ENCODE data around the gene TAPBPL.
A peak's percentile ranks its signal among the peaks of the same experiment; 100 is the strongest.

The TAPBPL gene

DNA sequence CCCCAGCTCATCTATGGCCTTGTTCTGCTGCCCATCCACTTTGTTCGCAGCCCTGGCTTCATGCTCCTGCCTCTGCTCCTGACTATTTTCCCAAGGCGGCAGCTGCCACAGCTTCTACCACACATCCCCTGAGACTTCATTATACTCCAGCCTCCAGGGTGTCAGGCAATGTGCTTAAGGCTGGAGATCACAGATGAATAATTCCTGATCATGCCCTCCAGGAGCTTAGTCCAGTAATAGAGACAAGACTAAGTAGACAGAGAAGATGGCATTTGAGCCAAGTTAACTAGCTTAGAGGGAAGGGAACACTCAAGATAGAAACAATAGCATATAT lies 7.1 kb downstream of the TAPBPL start:
- TF ChIP-seq, protein P1, sequence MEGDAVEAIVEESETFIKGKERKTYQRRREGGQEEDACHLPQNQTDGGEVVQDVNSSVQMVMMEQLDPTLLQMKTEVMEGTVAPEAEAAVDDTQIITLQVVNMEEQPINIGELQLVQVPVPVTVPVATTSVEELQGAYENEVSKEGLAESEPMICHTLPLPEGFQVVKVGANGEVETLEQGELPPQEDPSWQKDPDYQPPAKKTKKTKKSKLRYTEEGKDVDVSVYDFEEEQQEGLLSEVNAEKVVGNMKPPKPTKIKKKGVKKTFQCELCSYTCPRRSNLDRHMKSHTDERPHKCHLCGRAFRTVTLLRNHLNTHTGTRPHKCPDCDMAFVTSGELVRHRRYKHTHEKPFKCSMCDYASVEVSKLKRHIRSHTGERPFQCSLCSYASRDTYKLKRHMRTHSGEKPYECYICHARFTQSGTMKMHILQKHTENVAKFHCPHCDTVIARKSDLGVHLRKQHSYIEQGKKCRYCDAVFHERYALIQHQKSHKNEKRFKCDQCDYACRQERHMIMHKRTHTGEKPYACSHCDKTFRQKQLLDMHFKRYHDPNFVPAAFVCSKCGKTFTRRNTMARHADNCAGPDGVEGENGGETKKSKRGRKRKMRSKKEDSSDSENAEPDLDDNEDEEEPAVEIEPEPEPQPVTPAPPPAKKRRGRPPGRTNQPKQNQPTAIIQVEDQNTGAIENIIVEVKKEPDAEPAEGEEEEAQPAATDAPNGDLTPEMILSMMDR (IDR thresholded peaks at IDR 0.05; ENCODE audit: low read depth, low read length, missing control alignments): no peak
- H3K4me3 ChIP-seq (ENCODE audit: low read depth, low read length): no peak overlapping the region
- DNase-seq (ENCODE audit: low read depth): no peak

DNA sequence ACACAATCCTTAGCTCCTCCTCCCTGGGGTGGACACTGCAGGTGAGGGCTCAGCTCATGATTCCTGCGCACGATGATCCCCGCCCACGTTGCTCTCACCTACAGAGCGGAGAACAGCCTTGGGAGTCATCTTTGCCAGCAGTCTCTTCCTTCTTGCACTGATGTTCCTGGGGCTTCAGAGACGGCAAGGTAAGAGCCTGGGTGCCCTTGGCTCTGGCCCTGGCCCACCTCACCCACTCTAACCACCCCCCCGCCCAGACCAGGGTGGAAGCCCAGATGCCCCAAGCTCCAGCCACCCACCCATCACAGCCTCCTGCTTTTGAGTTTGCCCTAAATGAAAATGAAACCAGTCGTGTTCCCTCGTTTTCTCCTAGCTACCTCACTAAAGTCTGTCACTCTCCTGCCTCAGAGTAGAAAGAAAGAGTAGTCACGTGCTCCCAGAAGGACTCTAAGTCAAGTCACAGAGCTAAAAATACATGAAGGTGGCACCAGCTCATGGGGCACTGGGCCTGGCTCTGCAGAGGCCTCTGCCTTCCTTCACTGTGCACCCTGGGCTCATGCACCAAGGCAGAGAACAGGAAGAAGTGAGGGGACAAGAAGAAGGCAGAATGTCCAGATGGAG lies 9.0 kb downstream of the TAPBPL start:
- no peak overlapping the region; the same call in 1 of the 2 replicates for H3K4me3 ChIP-seq (ENCODE audit: low read depth, low read length)
- TF ChIP-seq, protein P1 (IDR thresholded peaks at IDR 0.05; ENCODE audit: low read depth, low read length, missing control alignments): no peak
- DNase-seq (ENCODE audit: low read depth): no peak

DNA sequence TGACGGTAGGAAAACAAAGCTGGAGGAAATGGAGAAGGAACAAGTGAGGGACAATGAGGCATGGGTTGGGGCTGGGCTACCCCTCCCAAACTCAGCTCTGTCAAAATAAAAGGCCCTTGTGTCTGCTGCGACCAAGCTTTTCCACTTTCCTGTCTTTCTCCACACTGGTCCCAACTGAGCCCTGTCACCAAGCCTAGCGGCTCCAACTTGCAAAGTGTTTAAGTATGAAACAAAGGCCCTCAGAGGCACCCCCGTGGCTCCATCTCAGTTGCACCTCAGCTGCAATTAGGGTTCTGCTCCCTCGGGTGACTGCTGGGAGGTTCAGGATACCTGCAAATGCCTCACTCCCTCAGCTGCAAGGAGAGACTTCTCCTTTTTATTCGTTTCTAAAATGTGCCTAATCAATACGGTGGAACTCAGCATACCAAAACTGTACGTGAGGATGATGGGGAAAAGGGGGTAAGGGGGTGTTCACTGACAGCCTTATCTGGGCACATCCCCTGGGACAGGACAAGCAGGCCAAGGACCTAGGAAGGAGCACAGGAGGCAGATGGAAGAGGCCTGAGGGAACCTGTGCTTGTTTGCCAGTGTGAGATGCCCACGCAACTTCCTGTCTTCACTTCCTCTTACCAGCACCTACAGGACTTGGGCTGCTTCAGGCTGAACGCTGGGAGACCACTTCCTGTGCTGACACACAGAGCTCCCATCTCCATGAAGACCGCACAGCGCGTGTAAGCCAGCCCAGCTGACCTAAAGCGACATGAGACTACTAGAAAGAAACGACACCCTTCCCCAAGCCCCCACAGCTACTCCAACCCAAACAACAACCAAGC lies 9.8 kb downstream of the TAPBPL start:
- TF ChIP-seq, protein P1 (IDR thresholded peaks at IDR 0.05; ENCODE audit: low read depth, low read length, missing control alignments): no peak
- DNase-seq (ENCODE audit: low read depth): peak; percentile 94
- no peak overlapping the region; the same call in 1 of the 2 replicates for H3K4me3 ChIP-seq (ENCODE audit: low read depth, low read length)

DNA sequence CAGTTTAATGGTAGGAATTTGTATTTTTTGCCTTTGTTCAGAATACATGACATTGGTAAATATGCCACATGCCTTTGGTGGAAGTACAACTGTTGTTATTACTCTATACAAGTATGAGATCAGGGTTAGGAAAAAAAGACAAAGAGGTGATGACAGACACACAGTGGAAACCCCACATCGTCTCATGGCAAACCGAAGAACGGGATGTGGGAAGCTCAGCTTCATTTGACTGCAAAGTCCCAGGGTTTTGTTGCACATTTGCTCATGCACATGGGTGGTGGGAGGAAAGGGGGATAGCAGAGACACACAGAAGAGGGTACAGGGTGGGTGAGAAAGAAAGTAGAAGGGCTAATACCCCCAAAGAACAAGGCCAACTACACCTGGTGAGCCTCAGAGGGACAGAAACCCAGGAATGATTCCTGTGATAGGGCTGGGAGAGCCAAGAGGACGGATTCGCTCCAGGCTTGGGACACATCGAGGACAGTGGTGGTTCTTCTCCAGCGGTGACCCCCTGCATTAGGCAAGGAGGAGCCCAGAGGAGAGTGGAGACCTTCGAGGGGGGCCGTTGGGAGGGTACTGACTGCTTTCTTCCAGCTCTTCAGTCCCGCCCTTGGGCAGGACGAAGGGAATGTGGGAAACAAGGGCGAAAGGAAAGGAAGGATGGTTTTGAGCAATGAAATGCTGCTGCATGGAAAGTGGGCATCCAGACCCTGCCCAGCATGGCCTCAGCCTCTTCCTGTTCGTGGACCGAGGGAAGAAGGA lies 10.6 kb downstream of the TAPBPL start:
- no peak overlapping the region for H3K4me3 ChIP-seq (ENCODE audit: low read depth, low read length)

DNA sequence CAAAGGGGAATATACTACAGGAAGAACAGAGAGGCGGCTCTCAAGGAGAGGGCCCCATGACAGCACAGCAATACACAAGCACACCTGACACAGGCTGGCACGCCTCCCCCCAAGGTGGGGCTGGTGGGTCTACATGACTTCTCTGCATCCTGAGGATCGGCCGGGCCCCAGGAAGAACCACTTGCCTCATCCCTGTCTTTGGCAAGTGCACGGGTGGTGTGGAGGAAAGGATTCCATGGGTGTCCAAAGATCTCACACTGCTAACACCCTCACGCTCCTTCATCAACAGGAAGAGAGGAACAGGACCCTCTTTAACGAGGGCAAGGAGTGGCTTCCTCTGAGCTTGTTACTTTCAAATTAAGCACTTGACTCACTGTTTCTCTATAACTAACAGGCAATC lies 11.4 kb downstream of the TAPBPL start:
- H3K4me3 ChIP-seq (ENCODE audit: low read depth, low read length): no peak overlapping the region
- no peak for DNase-seq (ENCODE audit: low read depth)
- TF ChIP-seq, protein P1 (IDR thresholded peaks at IDR 0.05; ENCODE audit: low read depth, low read length, missing control alignments): no peak

More for the DNA sequence above, 10.6 kb downstream of the TAPBPL start:
- TF ChIP-seq, protein P1 (IDR thresholded peaks at IDR 0.05; ENCODE audit: low read depth, low read length, missing control alignments): no peak
- no peak for DNase-seq (ENCODE audit: low read depth)

DNA sequence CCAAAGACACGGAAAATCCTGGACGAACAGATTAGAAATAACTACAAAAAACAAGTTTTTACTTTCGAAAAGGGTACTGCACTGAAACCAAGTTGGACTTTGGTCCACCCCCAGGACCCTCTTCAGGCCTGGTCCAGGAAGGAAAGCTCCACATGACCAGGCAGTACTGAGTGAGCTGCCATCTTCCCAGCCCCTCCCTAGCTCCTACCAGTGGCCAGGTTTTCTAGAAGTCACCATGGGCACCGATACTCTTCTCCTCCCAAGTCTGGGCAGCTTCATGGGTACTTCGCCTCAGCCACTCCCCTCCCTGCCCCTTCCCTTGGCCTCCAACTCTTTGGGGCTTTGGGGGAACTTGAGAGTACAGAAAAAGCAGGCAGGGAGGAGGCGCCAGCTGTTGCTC lies 12.0 kb downstream of the TAPBPL start:
- no peak for DNase-seq (ENCODE audit: low read depth)
- TF ChIP-seq, protein P1 (IDR thresholded peaks at IDR 0.05; ENCODE audit: low read depth, low read length, missing control alignments): no peak
- H3K4me3 ChIP-seq (ENCODE audit: low read depth, low read length): no peak overlapping the region

Data from GM12864 (cell line).